DND-41 (cell line): ENCODE measurements around the gene BCR.
A peak's percentile ranks its signal among the peaks of the same experiment; 100 is the strongest.

ENCODE experiments used
- ATAC-seq: fragments of 200-7000 bp; cut with Tn5 transposase; 3 replicates; pipeline ENCODE4 v1.9.1; 2021; ENCODE audit warnings: low read depth; ENCODE audit not compliant: insufficient read depth
- DNase-seq: peaks from one replicate; pipeline ENCODE4 v3.0.0-alpha.2; 2020
- H2AFZ ChIP-seq: 2 replicates; pipeline ENCODE4 v1.6.0; 2012; ENCODE audit warnings: low read depth, low read length
- H3K27ac ChIP-seq: 2 replicates; pipeline ENCODE4 v1.5.1; 2012; ENCODE audit warnings: low read length, inconsistent platforms
- H3K27me3 ChIP-seq: fragments of 200-600 bp; sonication (generic); 2 replicates; pipeline ENCODE4 v1.6.0; 2012; ENCODE audit warnings: low read length, mild to moderate bottlenecking, inconsistent platforms; ENCODE audit not compliant: insufficient read depth, poor library complexity
- H3K36me3 ChIP-seq: 2 replicates; pipeline ENCODE4 v1.5.1; 2012; ENCODE audit warnings: low read length, inconsistent platforms; ENCODE audit not compliant: insufficient read depth
- H3K4me1 ChIP-seq: 2 replicates; pipeline ENCODE4 v1.5.1; 2012; ENCODE audit warnings: mild to moderate bottlenecking, low read length; ENCODE audit not compliant: insufficient read depth
- H3K4me2 ChIP-seq: 2 replicates; pipeline ENCODE4 v1.6.0; 2012; ENCODE audit warnings: mild to moderate bottlenecking, moderate library complexity, low read length, inconsistent platforms; ENCODE audit not compliant: insufficient read depth
- H3K4me3 ChIP-seq, 2 experiments: fragments of 200-600 bp in 1 of 2; shearing (Covaris generic) in 1 of 2; 2 replicates each; pipeline ENCODE4 v1.5.1; 2012 to 2016; ENCODE audit warnings: inconsistent platforms in 2 of 2, low read length in 2 of 2, mild to moderate bottlenecking in 2 of 2, low read depth in 1 of 2, moderate library complexity in 1 of 2
- H3K79me2 ChIP-seq: 2 replicates; pipeline ENCODE4 v1.6.0; 2012; ENCODE audit warnings: low read length, inconsistent platforms; ENCODE audit not compliant: insufficient read depth
- H3K9ac ChIP-seq: 2 replicates; pipeline ENCODE4 v1.6.0; 2012; ENCODE audit warnings: low read depth, mild to moderate bottlenecking, inconsistent platforms, low read length, moderate library complexity
- H3K9me3 ChIP-seq: 2 replicates; pipeline ENCODE4 v1.5.1; 2012; ENCODE audit warnings: low read length, moderate library complexity, mild to moderate bottlenecking, inconsistent platforms; ENCODE audit not compliant: insufficient read depth, severe bottlenecking
- H4K20me1 ChIP-seq: 2 replicates; pipeline ENCODE4 v1.6.0; 2012; ENCODE audit warnings: low read length; ENCODE audit not compliant: insufficient read depth
- EZH2 ChIP-seq: IDR thresholded peaks from 3 replicates; pipeline ENCODE4 v1.6.1; 2012; ENCODE audit warnings: borderline replicate concordance, low read depth, mild to moderate bottlenecking, moderate library complexity, low read length, inconsistent platforms; ENCODE audit not compliant: severe bottlenecking
- TF ChIP-seq, protein P1 (sequence below): IDR thresholded peaks from 2 replicates; pipeline ENCODE4 v1.5.1; 2012; ENCODE audit warnings: borderline replicate concordance, low read length, moderate library complexity, mild to moderate bottlenecking; ENCODE audit not compliant: poor library complexity, severe bottlenecking; ENCODE audit errors: extremely low read depth

Gene BCR

DNA sequence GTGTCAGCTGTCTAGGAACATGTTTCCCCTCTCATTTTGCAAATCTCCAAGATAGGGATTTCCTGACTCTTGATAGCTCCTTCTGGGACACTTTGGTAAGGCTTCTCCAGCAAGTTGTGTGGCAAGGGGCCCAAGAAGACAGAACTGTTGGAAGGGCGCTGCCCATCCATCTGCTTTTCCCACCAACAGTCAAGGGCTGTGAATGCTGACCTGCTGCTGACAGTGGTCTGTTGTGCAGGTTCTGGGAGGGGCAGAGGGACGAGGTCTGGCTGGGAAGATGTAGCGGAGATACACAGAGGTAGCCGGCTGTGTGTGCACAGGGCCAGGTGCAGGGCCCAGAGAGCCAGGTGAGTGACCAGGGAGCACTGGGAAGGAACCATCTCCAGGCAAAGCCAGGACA is 12.2 kb downstream of the BCR start:
- H2AFZ ChIP-seq: no peak overlapping the region

DNA sequence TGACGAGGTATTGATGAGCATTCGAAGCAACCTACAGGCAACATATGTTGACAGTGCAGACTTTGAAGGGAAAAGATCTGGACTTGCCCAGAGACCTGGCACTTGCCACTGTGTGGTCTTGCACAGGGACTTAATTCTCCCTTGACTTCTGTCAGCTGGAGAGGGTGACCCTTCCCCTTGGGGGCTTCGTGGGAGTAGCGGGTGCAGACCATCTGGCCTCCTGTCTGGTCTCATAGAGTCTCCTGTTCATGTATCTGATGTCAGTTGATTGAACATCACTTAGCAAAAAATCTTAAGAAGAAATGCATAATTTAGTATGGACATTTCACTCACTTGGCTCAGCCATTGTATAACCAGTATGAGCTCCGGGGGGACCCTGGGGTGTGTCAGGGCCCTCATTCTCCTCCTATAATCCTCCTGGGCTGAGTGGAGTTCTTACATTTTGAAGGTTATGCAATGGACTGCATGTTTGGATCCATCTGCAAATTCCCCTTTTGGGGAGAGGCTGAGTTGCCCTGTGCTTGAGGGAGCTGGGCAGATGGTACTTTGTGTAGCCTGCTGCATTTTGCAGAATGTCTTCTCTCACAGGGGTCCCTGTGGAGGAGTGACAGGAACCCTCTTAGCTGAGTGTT is 13.0 kb downstream of the BCR start:
- DNase-seq (no peak), ATAC-seq (no peak)
- Histone ChIP-seq H2AFZ (no peak overlapping the region), H4K20me1 (peaks cover 68% of the 10 kb centered on the region), H3K9ac (no peak overlapping the region), H3K4me2 (no peak overlapping the region), H3K4me1 (no peaks in the 10 kb centered on the region), H3K9me3 (no peaks in the 10 kb centered on the region), H3K4me3 (no peak overlapping the region), H3K79me2 (peaks cover 95% of the 10 kb centered on the region), H3K36me3 (peaks cover 53% of the 10 kb centered on the region), H3K27ac (0 out of 2 replicates have a peak overlapping the region, but pooled peaks have one; percentile 11), H3K27me3 (no peaks in the 10 kb centered on the region)
- TF ChIP-seq, protein P1, sequence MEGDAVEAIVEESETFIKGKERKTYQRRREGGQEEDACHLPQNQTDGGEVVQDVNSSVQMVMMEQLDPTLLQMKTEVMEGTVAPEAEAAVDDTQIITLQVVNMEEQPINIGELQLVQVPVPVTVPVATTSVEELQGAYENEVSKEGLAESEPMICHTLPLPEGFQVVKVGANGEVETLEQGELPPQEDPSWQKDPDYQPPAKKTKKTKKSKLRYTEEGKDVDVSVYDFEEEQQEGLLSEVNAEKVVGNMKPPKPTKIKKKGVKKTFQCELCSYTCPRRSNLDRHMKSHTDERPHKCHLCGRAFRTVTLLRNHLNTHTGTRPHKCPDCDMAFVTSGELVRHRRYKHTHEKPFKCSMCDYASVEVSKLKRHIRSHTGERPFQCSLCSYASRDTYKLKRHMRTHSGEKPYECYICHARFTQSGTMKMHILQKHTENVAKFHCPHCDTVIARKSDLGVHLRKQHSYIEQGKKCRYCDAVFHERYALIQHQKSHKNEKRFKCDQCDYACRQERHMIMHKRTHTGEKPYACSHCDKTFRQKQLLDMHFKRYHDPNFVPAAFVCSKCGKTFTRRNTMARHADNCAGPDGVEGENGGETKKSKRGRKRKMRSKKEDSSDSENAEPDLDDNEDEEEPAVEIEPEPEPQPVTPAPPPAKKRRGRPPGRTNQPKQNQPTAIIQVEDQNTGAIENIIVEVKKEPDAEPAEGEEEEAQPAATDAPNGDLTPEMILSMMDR: no peak
- TF ChIP-seq EZH2: no peak

More for the DNA sequence above, 12.2 kb downstream of the BCR start:
- ATAC-seq: no peak
- H4K20me1 ChIP-seq: peaks cover 68% of the 10 kb centered on the region
- DNase-seq: no peak
- no peaks in the 10 kb centered on the region for H3K4me1 ChIP-seq
- no peaks in the 10 kb centered on the region for H3K27me3 ChIP-seq
- H3K27ac ChIP-seq: peak overlapping the region; percentile 27; the same call in 1 of the 2 replicates
- H3K9me3 ChIP-seq: no peaks in the 10 kb centered on the region
- peaks cover 53% of the 10 kb centered on the region for H3K36me3 ChIP-seq
- no peak overlapping the region for H3K4me3 ChIP-seq
- H3K79me2 ChIP-seq: peaks cover 95% of the 10 kb centered on the region
- TF ChIP-seq, protein P1: no peak
- no peak for TF ChIP-seq EZH2
- no peak overlapping the region for H3K4me2 ChIP-seq
- no peak overlapping the region for H3K9ac ChIP-seq

DNA sequence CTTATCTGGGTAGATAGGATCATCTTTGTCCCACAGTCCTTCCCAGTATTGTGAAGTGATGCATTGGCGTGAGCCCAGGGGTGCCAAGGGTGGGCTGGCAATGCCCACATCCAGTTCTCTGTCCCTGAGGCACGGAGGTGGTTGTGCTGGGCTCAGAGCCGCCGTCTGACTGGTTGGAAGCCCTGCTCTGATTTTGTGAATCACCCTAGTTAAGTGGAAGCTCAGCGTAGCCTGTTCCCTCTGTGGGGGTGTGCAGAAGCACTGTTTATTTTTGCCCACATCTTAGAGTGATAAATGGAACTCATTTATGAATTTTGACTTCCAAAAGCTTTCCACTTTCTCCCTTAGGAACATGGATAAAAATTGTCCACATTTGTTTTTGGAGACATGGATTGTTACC is 13.6 kb downstream of the BCR start:
- H3K79me2 ChIP-seq: peaks cover 96% of the 10 kb centered on the region
- DNase-seq: no peak
- H4K20me1 ChIP-seq: peaks cover 71% of the 10 kb centered on the region

More for the DNA sequence above, 13.6 kb downstream of the BCR start:
- H3K4me2 ChIP-seq: no peak overlapping the region
- no peak for TF ChIP-seq EZH2
- TF ChIP-seq, protein P1: no peak
- peaks cover 56% of the 10 kb centered on the region for H3K36me3 ChIP-seq
- no peak overlapping the region for H3K4me3 ChIP-seq
- H3K4me1 ChIP-seq: no peaks in the 10 kb centered on the region
- no peaks in the 10 kb centered on the region for H3K27me3 ChIP-seq
- no peak overlapping the region for H2AFZ ChIP-seq
- ATAC-seq: no peak
- H3K9me3 ChIP-seq: no peaks in the 10 kb centered on the region
- 0 out of 2 replicates have a peak overlapping the region, but pooled peaks have one; percentile 11 for H3K27ac ChIP-seq
- H3K9ac ChIP-seq: no peak overlapping the region
